Smooth muscle cell (in vitro differentiated cells): ENCODE measurements around the gene ITGB5. TPM values are rescaled to one million over a fixed set of nuclear protein-coding genes. Genes with fewer than 3 reads are reported as not detected.

ENCODE experiments used
- DNase-seq: peaks from one replicate; lab custom pipeline; 2025; ENCODE audit not compliant: unreplicated experiment; lab: John Stamatoyannopoulos, UW
- H2AFZ ChIP-seq: fragments of 200-600 bp; sonication (generic); 2 replicates; pipeline ENCODE4 v1.6.0; 2016; ENCODE audit warnings: antibody characterized with exemption, low read depth, mild to moderate bottlenecking
- H3F3A ChIP-seq: fragments of 200-600 bp; sonication (generic); 2 replicates; pipeline ENCODE4 v1.6.0; 2017; ENCODE audit warnings: antibody characterized with exemption, low read depth
- H3K27ac ChIP-seq: fragments of 200-600 bp; sonication (generic); 2 replicates; pipeline ENCODE4 v1.5.1; 2016; ENCODE audit warnings: low read depth, mild to moderate bottlenecking
- H3K27me3 ChIP-seq: fragments of 200-600 bp; sonication (generic); 2 replicates; pipeline ENCODE4 v1.6.1; 2016; ENCODE audit warnings: low read depth, mild to moderate bottlenecking
- H3K36me3 ChIP-seq: fragments of 200-600 bp; sonication (generic); 2 replicates; pipeline ENCODE4 v1.5.1; 2016; ENCODE audit warnings: low read depth
- H3K4me1 ChIP-seq: fragments of 200-600 bp; sonication (generic); 2 replicates; pipeline ENCODE4 v1.5.1; 2016; ENCODE audit warnings: low read depth
- H3K4me2 ChIP-seq: fragments of 200-600 bp; sonication (generic); 2 replicates; pipeline ENCODE4 v1.6.0; 2016; ENCODE audit warnings: mild to moderate bottlenecking
- H3K4me3 ChIP-seq: fragments of 200-600 bp; sonication (generic); 2 replicates; pipeline ENCODE4 v1.5.1; 2016; ENCODE audit warnings: mild to moderate bottlenecking
- H3K79me2 ChIP-seq: fragments of 200-600 bp; sonication (generic); 2 replicates; pipeline ENCODE4 v1.6.0; 2016; ENCODE audit warnings: low read depth, mild to moderate bottlenecking
- H3K9ac ChIP-seq: fragments of 200-600 bp; sonication (generic); 2 replicates; pipeline ENCODE4 v1.6.0; 2016; ENCODE audit warnings: low read depth
- H3K9me3 ChIP-seq: fragments of 200-600 bp; sonication (generic); replicated peaks from 2 replicates; pipeline ENCODE4 v1.5.1; 2016; ENCODE audit warnings: low read depth
- H4K20me1 ChIP-seq: fragments of 200-600 bp; sonication (generic); 2 replicates; pipeline ENCODE4 v1.6.0; 2016; ENCODE audit warnings: low read depth
- CTCF ChIP-seq: fragments of 200-600 bp; sonication (generic); IDR thresholded peaks from 2 replicates; pipeline ENCODE4 v1.5.1; 2017; ENCODE audit warnings: borderline replicate concordance, mild to moderate bottlenecking, antibody characterized with exemption; ENCODE audit not compliant: insufficient read depth, poor library complexity, severe bottlenecking
- WGBS: methylation state at CpG from one replicate; pipeline ENCODE4 v1.1.7; 2016; ENCODE audit warnings: low lambda C conversion rate; 5-methylcytosine and 5-hydroxymethylcytosine counted together
- polyA plus RNA-seq: library from polyadenylated mRNA; unstranded; fragments of >200 nt; fragmentation: Nextera tagmentation; extraction: Ambion mirVana; gene quantifications from 2 replicates; pipeline ENCODE4 v1.2.1, GENCODE V29; 2016
- total RNA-seq: library from RNA; depleted of rRNA; stranded (reverse); fragments of >200 nt; gene quantifications from 2 replicates; pipeline ENCODE4 v1.2.3, GENCODE V29; 2014

Gene ITGB5
- total and polyA plus RNA-seq, 2 experiments from 2014 or later: 343 to 403 TPM

GRCh38 chr3:124779751-124780191 is 107.4 kb downstream of the ITGB5 start:
- Histone ChIP-seq H3K27me3 (no peaks in the 10 kb centered on the region), H3K4me3 (no peak overlapping the region), H3K36me3 (no peaks in the 10 kb centered on the region), H4K20me1 (no peaks in the 10 kb centered on the region), H3K4me2 (peak overlapping the region; percentile 72), H2AFZ (no peak overlapping the region), H3K4me1 (peaks cover 19% of the 10 kb centered on the region), H3K79me2 (peaks cover 14% of the 10 kb centered on the region), H3K27ac (peak overlapping the region; percentile 98), H3K9me3 (no peaks in the 10 kb centered on the region), H3K9ac (peak overlapping the region; percentile 84), H3F3A (peaks cover 8% of the 10 kb centered on the region)
- WGBS: 57% methylated on average over 9 of the region's 9 CpGs
- DNase-seq: no peak
- TF ChIP-seq CTCF: no peak

- no peak overlapping the region for H2AFZ ChIP-seq
- DNase-seq: no peak
- no peaks in the 10 kb centered on the region for H3K27me3 ChIP-seq
- 93% methylated on average over 7 of the region's 7 CpGs for WGBS
- no peaks in the 10 kb centered on the region for H3K36me3 ChIP-seq
- H3K79me2 ChIP-seq: peaks cover 14% of the 10 kb centered on the region
- H3K27ac ChIP-seq: peak overlapping the region; percentile 98
- no peak overlapping the region for H3K9ac ChIP-seq
- no peaks in the 10 kb centered on the region for H3K9me3 ChIP-seq
- H3K4me2 ChIP-seq: no peak overlapping the region
- no peaks in the 10 kb centered on the region for H4K20me1 ChIP-seq
- peaks cover 22% of the 10 kb centered on the region for H3K4me1 ChIP-seq
- H3F3A ChIP-seq: peaks cover 8% of the 10 kb centered on the region
- no peak overlapping the region for H3K4me3 ChIP-seq
- no peak for TF ChIP-seq CTCF
These were observed 108.0 kb downstream of the ITGB5 start for GRCh38 chr3:124779116-124779515.

GRCh38 chr3:124777762-124778470 is 109.2 kb downstream of the ITGB5 start:
- peaks cover 14% of the 10 kb centered on the region for H3K79me2 ChIP-seq
- H3K9me3 ChIP-seq: no peaks in the 10 kb centered on the region
- no peak for DNase-seq
- WGBS: 98% methylated on average over 5 of the region's 5 CpGs
- no peak for TF ChIP-seq CTCF
- H4K20me1 ChIP-seq: no peaks in the 10 kb centered on the region
- no peak overlapping the region for H3K27ac ChIP-seq
- H3K9ac ChIP-seq: no peak overlapping the region
- peaks cover 20% of the 10 kb centered on the region for H3K4me1 ChIP-seq
- no peaks in the 10 kb centered on the region for H3K27me3 ChIP-seq
- H3F3A ChIP-seq: peaks cover 14% of the 10 kb centered on the region
- no peak overlapping the region for H3K4me3 ChIP-seq
- H3K4me2 ChIP-seq: no peak overlapping the region
- H2AFZ ChIP-seq: no peak overlapping the region
- no peaks in the 10 kb centered on the region for H3K36me3 ChIP-seq

GRCh38 chr3:124776856-124777255 is 110.3 kb downstream of the ITGB5 start:
- Histone ChIP-seq H3K4me1 (peaks cover 20% of the 10 kb centered on the region), H2AFZ (no peak overlapping the region), H3K27ac (no peak overlapping the region), H3K4me3 (no peak overlapping the region), H3K36me3 (no peaks in the 10 kb centered on the region), H3F3A (peaks cover 24% of the 10 kb centered on the region), H3K4me2 (no peak overlapping the region), H4K20me1 (no peaks in the 10 kb centered on the region), H3K27me3 (no peaks in the 10 kb centered on the region), H3K79me2 (peaks cover 14% of the 10 kb centered on the region), H3K9me3 (no peaks in the 10 kb centered on the region), H3K9ac (no peak overlapping the region)
- no peak for TF ChIP-seq CTCF
- no peak for DNase-seq
- WGBS: 99% methylated on average over 5 of the region's 5 CpGs
